ENCODE results near the gene TNS3.
A peak's percentile ranks its signal among the peaks of the same experiment; 100 is the strongest.
"Not testable (repeated sequence)": the region's sequence is repeated elsewhere in the genome, so short reads cannot be mapped to it uniquely, and the experiment has no call there.

Gene TNS3

GRCh38 chr7:47594406-47594805 is 12.5 kb upstream of the TNS3 start:
- TF ChIP-seq EZH2phosphoT487 (IDR thresholded peaks at IDR 0.05; ENCODE audit: low read length) (no peak), EZH2 (optimal IDR thresholded peaks at IDR 0.05; ENCODE audit: low read depth, low read length) (no peak), CTCF (IDR thresholded peaks at IDR 0.05; ENCODE audit: low read length) (no peak)
- no peak overlapping the region for H2AFZ ChIP-seq (ENCODE audit: low read length)
- no peak overlapping the region for H3K9ac ChIP-seq (ENCODE audit: low read length)
- H3K27ac ChIP-seq (ENCODE audit: low read length) = no peak overlapping the region
- no peaks in the 10 kb centered on the region for H3K9me3 ChIP-seq (replicated peaks; ENCODE audit: insufficient read depth, low read length)
- no peaks in the 10 kb centered on the region for H3F3A ChIP-seq (ENCODE audit: insufficient read depth, low read length)
- no peak overlapping the region for H3K4me2 ChIP-seq (ENCODE audit: low read depth, low read length)
- DNase-seq = no peak
- no peaks in the 10 kb centered on the region for H3K9me2 ChIP-seq (replicated peaks; ENCODE audit: insufficient read depth, low read length)
- H3K79me2 ChIP-seq (ENCODE audit: low read length) = no peaks in the 10 kb centered on the region
- no peak overlapping the region for H3K4me3 ChIP-seq (ENCODE audit: low read length)
- no peaks in the 10 kb centered on the region for H3K27me3 ChIP-seq (replicated peaks; ENCODE audit: insufficient read depth, low read length)
- peaks cover 8% of the 10 kb centered on the region for H3K4me1 ChIP-seq (ENCODE audit: low read length)
- no peaks in the 10 kb centered on the region for H4K20me1 ChIP-seq (ENCODE audit: insufficient read depth, low read length)
- H3K36me3 ChIP-seq (replicated peaks; ENCODE audit: insufficient read depth, low read length) = no peaks in the 10 kb centered on the region

- Histone ChIP-seq H3K79me2 (ENCODE audit: low read length) (no peaks in the 10 kb centered on the region), H3K4me3 (ENCODE audit: low read length) (no peak overlapping the region), H4K20me1 (ENCODE audit: insufficient read depth, low read length) (no peaks in the 10 kb centered on the region), H3K9ac (ENCODE audit: low read length) (no peak overlapping the region), H3K9me3 (replicated peaks; ENCODE audit: insufficient read depth, low read length) (no peaks in the 10 kb centered on the region), H2AFZ (ENCODE audit: low read length) (no peak overlapping the region), H3F3A (ENCODE audit: insufficient read depth, low read length) (no peaks in the 10 kb centered on the region), H3K36me3 (replicated peaks; ENCODE audit: insufficient read depth, low read length) (no peaks in the 10 kb centered on the region), H3K4me2 (ENCODE audit: low read depth, low read length) (no peak overlapping the region), H3K4me1 (ENCODE audit: low read length) (peaks cover 14% of the 10 kb centered on the region), H3K27ac (ENCODE audit: low read length) (no peak overlapping the region), H3K27me3 (replicated peaks; ENCODE audit: insufficient read depth, low read length) (no peaks in the 10 kb centered on the region), H3K9me2 (replicated peaks; ENCODE audit: insufficient read depth, low read length) (no peaks in the 10 kb centered on the region)
- TF ChIP-seq CTCF (IDR thresholded peaks at IDR 0.05; ENCODE audit: low read length) = no peak
- no peak for TF ChIP-seq EZH2phosphoT487 (IDR thresholded peaks at IDR 0.05; ENCODE audit: low read length)
- TF ChIP-seq EZH2 (optimal IDR thresholded peaks at IDR 0.05; ENCODE audit: low read depth, low read length) = no peak
- no peak for DNase-seq
Measured at GRCh38 chr7:47591655-47592572, 10.0 kb upstream of the TNS3 start.

- Histone ChIP-seq H3K4me1 (ENCODE audit: low read length) (peaks cover 14% of the 10 kb centered on the region), H3K36me3 (replicated peaks; ENCODE audit: insufficient read depth, low read length) (no peaks in the 10 kb centered on the region), H3K79me2 (ENCODE audit: low read length) (no peaks in the 10 kb centered on the region), H3K9me2 (replicated peaks; ENCODE audit: insufficient read depth, low read length) (no peaks in the 10 kb centered on the region), H3K9ac (ENCODE audit: low read length) (no peak overlapping the region), H3K27me3 (replicated peaks; ENCODE audit: insufficient read depth, low read length) (no peaks in the 10 kb centered on the region), H3F3A (ENCODE audit: insufficient read depth, low read length) (no peaks in the 10 kb centered on the region), H3K4me2 (ENCODE audit: low read depth, low read length) (no peak overlapping the region), H3K4me3 (ENCODE audit: low read length) (no peak overlapping the region), H3K27ac (ENCODE audit: low read length) (no peak overlapping the region), H2AFZ (ENCODE audit: low read length) (no peak overlapping the region), H3K9me3 (replicated peaks; ENCODE audit: insufficient read depth, low read length) (no peaks in the 10 kb centered on the region), H4K20me1 (ENCODE audit: insufficient read depth, low read length) (no peaks in the 10 kb centered on the region)
- TF ChIP-seq EZH2 (optimal IDR thresholded peaks at IDR 0.05; ENCODE audit: low read depth, low read length) (no peak), CTCF (IDR thresholded peaks at IDR 0.05; ENCODE audit: low read length) (no peak), EZH2phosphoT487 (IDR thresholded peaks at IDR 0.05; ENCODE audit: low read length) (no peak)
- DNase-seq = no peak
Measured at GRCh38 chr7:47591089-47591654, 9.3 kb upstream of the TNS3 start.

GRCh38 chr7:47590215-47590614 is 8.3 kb upstream of the TNS3 start:
- H3K36me3 ChIP-seq (replicated peaks; ENCODE audit: insufficient read depth, low read length); H3K9me3 ChIP-seq (replicated peaks; ENCODE audit: insufficient read depth, low read length); H3K4me3 ChIP-seq (ENCODE audit: low read length); H3K4me2 ChIP-seq (ENCODE audit: low read depth, low read length); H3K27ac ChIP-seq (ENCODE audit: low read length); H3K9me2 ChIP-seq (replicated peaks; ENCODE audit: insufficient read depth, low read length); H3K27me3 ChIP-seq (replicated peaks; ENCODE audit: insufficient read depth, low read length); H3K9ac ChIP-seq (ENCODE audit: low read length); H3F3A ChIP-seq (ENCODE audit: insufficient read depth, low read length); H4K20me1 ChIP-seq (ENCODE audit: insufficient read depth, low read length); H3K79me2 ChIP-seq (ENCODE audit: low read length); DNase-seq: not testable (repeated sequence)
- peaks cover 14% of the 10 kb centered on the region for H3K4me1 ChIP-seq (ENCODE audit: low read length)
- 0 out of 2 replicates have a peak overlapping the region, but pooled peaks have one; percentile 28 for H2AFZ ChIP-seq (ENCODE audit: low read length)
